Breast epithelium (tissue), 3 donors: ENCODE results near the gene SALL2.

ENCODE experiments used
- POLR2A ChIP-seq: fragments of 450-650 bp; IDR thresholded peaks from one replicate; pipeline ENCODE4 v1.6.1; 2016; ENCODE audit warnings: antibody characterized with exemption, mild to moderate bottlenecking, moderate library complexity
- POLR2AphosphoS5 ChIP-seq, 3 donors: sonication (generic); formaldehyde crosslinking; IDR thresholded peaks; one replicate each; pipeline ENCODE4 v1.6.1; 2017; ENCODE audit warnings: antibody characterized with exemption in 3 of 3

GRCh38 chr14:21525962-21526671, at the start of gene SALL2:
- TF ChIP-seq POLR2AphosphoS5 (IDR thresholded peaks at IDR 0.05) (no peak), POLR2A (no peak)
